ENCODE measurements around the gene IL1R1. TPM values are rescaled to one million over a fixed set of nuclear protein-coding genes. Genes with fewer than 3 reads are reported as not detected.

Gene IL1R1
- polyA plus RNA-seq, 1 donor (not counting 4 experiments of a cell fraction or from before 2014, with no cell fraction given), result 7.5 TPM

- no peak for FAIRE-seq
- no peak overlapping the region for H3K4me2 ChIP-seq (ENCODE audit: control insufficient read depth, extremely low read depth, insufficient read depth, low read depth, low read length)
- H3K79me2 ChIP-seq (ENCODE audit: control insufficient read depth, insufficient read depth, low read length), result no peaks in the 10 kb centered on the region
Measured at GRCh38 chr2:102154946-102155702, 12.6 kb downstream of the IL1R1 start.

DNA sequence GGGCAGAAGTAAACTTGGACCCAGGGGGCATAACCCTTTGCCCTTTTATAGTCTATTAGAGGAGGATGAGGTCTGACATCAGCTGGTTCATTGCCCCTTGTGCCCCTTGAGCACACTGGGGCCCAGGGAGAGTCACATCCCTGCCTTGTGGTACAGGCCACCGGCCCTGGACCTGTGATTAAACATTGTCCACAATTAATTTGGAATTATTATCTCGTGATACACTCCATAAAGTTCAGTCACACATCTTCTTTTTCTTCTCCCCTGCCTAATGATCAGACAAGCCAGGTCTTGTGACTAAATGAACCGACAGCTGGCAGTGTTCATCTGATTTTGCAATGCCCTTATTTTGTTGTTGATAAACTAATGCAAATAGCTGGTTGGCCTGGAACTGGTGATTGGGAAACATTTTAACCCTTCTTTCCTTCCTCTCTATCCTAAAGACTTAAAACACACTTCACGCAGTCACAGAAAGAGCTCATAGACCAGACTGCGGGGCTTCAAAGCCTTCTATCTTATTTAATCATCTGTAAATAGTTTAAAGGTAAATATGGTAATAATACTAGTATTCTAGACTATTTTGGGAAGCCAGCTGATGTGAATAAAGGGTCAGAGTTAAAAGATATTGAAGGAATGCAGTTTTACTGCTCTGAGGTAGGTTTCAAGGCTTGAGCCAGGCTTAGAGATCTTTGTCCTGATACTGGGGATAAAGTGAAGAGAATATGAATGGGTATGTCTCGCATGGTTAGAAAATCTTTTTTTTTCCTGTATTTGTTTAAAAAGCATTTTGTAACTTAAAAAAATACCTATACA lies 13.4 kb downstream of the IL1R1 start:
- no peaks in the 10 kb centered on the region for H4K20me1 ChIP-seq (ENCODE audit: control insufficient read depth, extremely low read depth, insufficient read depth, low read length)
- H3K27ac ChIP-seq (ENCODE audit: control insufficient read depth, insufficient read depth, low read length), result peak overlapping the region; percentile 17
- H3K27me3 ChIP-seq (ENCODE audit: control insufficient read depth, extremely low read depth, insufficient read depth, low read length), result no peaks in the 10 kb centered on the region
- H3K36me3 ChIP-seq (ENCODE audit: control insufficient read depth in 2 of 2, extremely low read depth in 1 of 2, insufficient read depth in 2 of 2, low read length in 2 of 2), result peaks cover 0 to 3% of the 10 kb centered on the region in 2 experiments
- H3K4me3 ChIP-seq (ENCODE audit: control insufficient read depth in 2 of 3, extremely low read depth in 1 of 3, insufficient read depth in 2 of 3, low read depth in 1 of 3, low read length in 3 of 3), result no peak overlapping the region
- no peak for TF ChIP-seq EZH2 (IDR thresholded peaks at IDR 0.05; ENCODE audit: low read length)
- no peak for TF ChIP-seq CTCF (optimal IDR thresholded peaks at IDR 0.05 in 1 of 3, IDR thresholded peaks at IDR 0.05 in 1 of 3, conservative IDR thresholded peaks at IDR 0.05 in 1 of 3; ENCODE audit: extremely low read depth in 1 of 3, insufficient read depth in 2 of 3, low read length in 3 of 3)
- H3K79me2 ChIP-seq (ENCODE audit: control insufficient read depth, insufficient read depth, low read length), result no peaks in the 10 kb centered on the region
- dilution Hi-C loops (cut with MboI; ENCODE audit: extremely low pct_ligation_motif_present, low sequenced_read_pairs), result loop anchor here (25.0 kb wide), 1 partner anchor 144 kb away; no protein-coding TSS in a partner anchor
- no peak overlapping the region for H2AFZ ChIP-seq (ENCODE audit: control insufficient read depth, low read length)
- H3K9ac ChIP-seq (ENCODE audit: control insufficient read depth, extremely low read depth, insufficient read depth, low read length), result peak overlapping the region; percentile 30
- no peak overlapping the region for H3K4me2 ChIP-seq (ENCODE audit: control insufficient read depth, extremely low read depth, insufficient read depth, low read depth, low read length)
- H3K9me3 ChIP-seq (ENCODE audit: control insufficient read depth, low read depth, low read length), result no peaks in the 10 kb centered on the region
- H3K9me1 ChIP-seq (ENCODE audit: control insufficient read depth, extremely low read depth, insufficient read depth, low read length), result no peaks in the 10 kb centered on the region
- no peak for DNase-seq (ENCODE audit: low read depth, low spot score)
- peaks cover 12% of the 10 kb centered on the region for H3K4me1 ChIP-seq (ENCODE audit: control insufficient read depth, extremely low read depth, insufficient read depth, low read length)
- peak; percentile 34 for FAIRE-seq

More at GRCh38 chr2:102154946-102155702, 12.6 kb downstream of the IL1R1 start:
- no peak overlapping the region for H2AFZ ChIP-seq (ENCODE audit: control insufficient read depth, low read length)
- no peaks in the 10 kb centered on the region for H3K9me3 ChIP-seq (ENCODE audit: control insufficient read depth, low read depth, low read length)
- H3K4me3 ChIP-seq (ENCODE audit: control insufficient read depth in 2 of 3, extremely low read depth in 1 of 3, insufficient read depth in 2 of 3, low read depth in 1 of 3, low read length in 3 of 3), result no peak overlapping the region
- no peaks in the 10 kb centered on the region for H3K9me1 ChIP-seq (ENCODE audit: control insufficient read depth, extremely low read depth, insufficient read depth, low read length)
- dilution Hi-C loops (cut with MboI; ENCODE audit: extremely low pct_ligation_motif_present, low sequenced_read_pairs), result loop anchor here (25.0 kb wide), 1 partner anchor 143 kb away; no protein-coding TSS in a partner anchor
- no peaks in the 10 kb centered on the region for H4K20me1 ChIP-seq (ENCODE audit: control insufficient read depth, extremely low read depth, insufficient read depth, low read length)
- peaks cover 0 to 3% of the 10 kb centered on the region in 2 experiments for H3K36me3 ChIP-seq (ENCODE audit: control insufficient read depth in 2 of 2, extremely low read depth in 1 of 2, insufficient read depth in 2 of 2, low read length in 2 of 2)
- TF ChIP-seq EZH2 (IDR thresholded peaks at IDR 0.05; ENCODE audit: low read length), result no peak
- no peak for TF ChIP-seq CTCF (optimal IDR thresholded peaks at IDR 0.05 in 1 of 3, IDR thresholded peaks at IDR 0.05 in 1 of 3, conservative IDR thresholded peaks at IDR 0.05 in 1 of 3; ENCODE audit: extremely low read depth in 1 of 3, insufficient read depth in 2 of 3, low read length in 3 of 3)
- peak overlapping the region; percentile 1 for H3K27ac ChIP-seq (ENCODE audit: control insufficient read depth, insufficient read depth, low read length)
- no peak overlapping the region for H3K9ac ChIP-seq (ENCODE audit: control insufficient read depth, extremely low read depth, insufficient read depth, low read length)
- peaks cover 12% of the 10 kb centered on the region for H3K4me1 ChIP-seq (ENCODE audit: control insufficient read depth, extremely low read depth, insufficient read depth, low read length)
- no peak for DNase-seq (ENCODE audit: low read depth, low spot score)
- H3K27me3 ChIP-seq (ENCODE audit: control insufficient read depth, extremely low read depth, insufficient read depth, low read length), result no peaks in the 10 kb centered on the region

Data from keratinocyte (primary cell).